ENCODE results near the gene CUTA.

CUTA gene, protein sequence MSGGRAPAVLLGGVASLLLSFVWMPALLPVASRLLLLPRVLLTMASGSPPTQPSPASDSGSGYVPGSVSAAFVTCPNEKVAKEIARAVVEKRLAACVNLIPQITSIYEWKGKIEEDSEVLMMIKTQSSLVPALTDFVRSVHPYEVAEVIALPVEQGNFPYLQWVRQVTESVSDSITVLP

GRCh38 chr6:33417903-33418689 is at the start of gene CUTA:
Gene CUTA (minus strand): TSS chr6:33418107. CDS start chr6:33418000, 107 bp downstream.
- FAIRE-seq (peak; percentile 99), DNase-seq (ENCODE audit: insufficient read length, low spot score) (peak; percentile 97)

- DNase-seq (ENCODE audit: insufficient read length, low spot score) (no peak), FAIRE-seq (no peak)
Measured at GRCh38 chr6:33467091-33467490, 49.2 kb upstream of the CUTA start.

GRCh38 chr6:33466075-33466735 is 48.3 kb upstream of the CUTA start:
- FAIRE-seq = no peak
- no peak for DNase-seq (ENCODE audit: insufficient read length, low spot score)

DNA sequence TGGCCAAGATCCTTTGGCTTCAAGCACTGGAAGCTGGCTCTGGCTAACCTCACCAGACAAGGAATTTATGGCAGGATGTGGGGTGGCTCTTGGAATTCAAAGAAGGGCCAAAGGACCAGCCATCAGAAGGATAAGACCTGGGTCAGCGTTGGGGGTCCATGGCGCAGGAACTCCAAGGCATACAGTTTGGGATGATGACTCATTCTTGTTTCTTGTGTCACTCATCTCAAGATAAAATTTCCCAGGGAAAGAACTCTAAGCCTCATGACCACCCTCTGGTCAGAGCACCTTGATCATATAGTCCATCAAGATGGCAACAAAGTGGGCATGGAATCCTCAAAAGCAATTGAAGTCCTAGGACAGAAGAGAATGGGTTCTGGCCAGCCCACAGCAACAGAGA is 41.3 kb upstream of the CUTA start:
- FAIRE-seq = no peak
- DNase-seq (ENCODE audit: insufficient read length, low spot score) = no peak

GRCh38 chr6:33458676-33459075 is 40.8 kb upstream of the CUTA start:
- FAIRE-seq (no peak), DNase-seq (ENCODE audit: insufficient read length, low spot score) (no peak)

- FAIRE-seq = no peak
- DNase-seq (ENCODE audit: insufficient read length, low spot score) = no peak
Measured at GRCh38 chr6:33456156-33456555, 38.2 kb upstream of the CUTA start.

GRCh38 chr6:33455051-33455450 is 37.1 kb upstream of the CUTA start:
- FAIRE-seq = no peak
- no peak for DNase-seq (ENCODE audit: insufficient read length, low spot score)

- FAIRE-seq (peak; percentile 100), DNase-seq (ENCODE audit: insufficient read length, low spot score) (peak; percentile 99)
Measured at GRCh38 chr6:33454009-33454946, 36.4 kb upstream of the CUTA start, which contains the start of gene ZBTB9. Gene ZBTB9 (plus strand): TSS chr6:33454576. CDS start chr6:33455101, 525 bp downstream.

DNA sequence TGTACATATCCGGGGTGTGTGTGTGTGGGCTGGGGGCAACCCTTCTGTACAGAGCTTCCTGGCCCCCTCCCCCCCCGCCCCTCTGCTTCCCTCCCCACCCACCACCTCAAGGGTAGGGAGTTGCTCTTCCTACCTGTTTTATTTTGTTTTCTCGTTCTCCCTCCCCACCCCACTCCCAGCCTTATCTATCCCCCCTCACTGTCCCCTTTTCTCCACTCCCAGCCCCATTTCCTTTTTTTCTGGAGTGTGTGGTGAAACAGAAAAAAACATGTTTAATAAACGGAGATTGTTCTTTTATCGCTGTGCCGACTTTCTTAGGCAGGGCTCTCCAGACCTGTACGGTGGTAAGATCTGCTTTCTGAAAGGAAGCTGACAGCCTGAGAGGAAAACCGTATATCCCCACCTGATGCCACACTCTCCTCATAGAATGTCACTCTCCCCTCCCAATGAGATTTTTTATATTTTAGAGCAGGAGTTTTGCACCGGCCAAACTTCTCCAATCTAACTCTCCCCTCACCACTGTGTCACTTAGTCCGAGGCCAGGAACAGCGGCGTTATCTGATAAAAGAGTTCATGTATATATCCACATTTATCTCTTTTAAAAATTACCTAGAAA is 35.6 kb upstream of the CUTA start:
- DNase-seq (ENCODE audit: insufficient read length, low spot score) (no peak), FAIRE-seq (no peak)

GRCh38 chr6:33452496-33452895 is 34.6 kb upstream of the CUTA start:
- no peak for FAIRE-seq
- no peak for DNase-seq (ENCODE audit: insufficient read length, low spot score)

DNA sequence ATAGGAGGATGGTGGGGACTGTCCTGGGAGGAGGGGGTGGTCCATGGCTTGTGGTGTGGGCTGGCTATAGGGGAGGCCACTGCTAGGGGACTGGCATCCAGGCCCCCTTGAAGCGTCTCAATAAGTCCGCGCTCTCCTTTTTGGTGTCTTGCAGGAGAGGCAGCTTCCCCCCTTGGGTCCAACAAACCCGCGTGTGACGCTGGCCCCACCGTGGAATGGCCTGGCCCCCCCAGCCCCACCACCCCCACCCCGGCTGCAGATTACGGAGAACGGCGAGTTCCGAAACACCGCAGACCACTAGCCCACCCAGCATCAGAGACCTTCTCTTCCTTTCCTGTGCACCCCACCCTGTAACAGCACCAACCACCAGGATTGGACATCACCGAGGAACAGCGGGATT is 33.7 kb upstream of the CUTA start:
- DNase-seq (ENCODE audit: insufficient read length, low spot score) (no peak), FAIRE-seq (no peak)

DNA sequence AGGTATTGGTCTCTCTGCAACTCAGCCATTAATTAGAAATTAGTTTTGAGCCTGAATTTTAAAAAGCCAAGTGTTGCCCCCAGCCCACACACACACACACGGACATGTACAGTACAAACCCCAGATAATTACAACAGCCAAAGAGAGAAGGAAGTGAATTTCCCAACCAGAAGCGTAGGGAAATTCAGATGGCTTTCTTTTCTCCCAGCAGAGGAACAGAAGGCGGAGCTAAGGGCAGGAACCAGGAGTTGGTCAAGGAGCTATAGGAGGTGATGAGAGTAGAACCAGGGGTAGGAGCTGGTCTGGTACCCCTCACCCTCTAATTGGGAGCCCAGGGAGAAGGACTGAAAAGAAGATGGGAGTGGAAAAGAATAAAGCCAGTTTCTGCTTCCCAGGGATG is 32.5 kb upstream of the CUTA start:
- no peak for DNase-seq (ENCODE audit: insufficient read length, low spot score)
- no peak for FAIRE-seq

DNA sequence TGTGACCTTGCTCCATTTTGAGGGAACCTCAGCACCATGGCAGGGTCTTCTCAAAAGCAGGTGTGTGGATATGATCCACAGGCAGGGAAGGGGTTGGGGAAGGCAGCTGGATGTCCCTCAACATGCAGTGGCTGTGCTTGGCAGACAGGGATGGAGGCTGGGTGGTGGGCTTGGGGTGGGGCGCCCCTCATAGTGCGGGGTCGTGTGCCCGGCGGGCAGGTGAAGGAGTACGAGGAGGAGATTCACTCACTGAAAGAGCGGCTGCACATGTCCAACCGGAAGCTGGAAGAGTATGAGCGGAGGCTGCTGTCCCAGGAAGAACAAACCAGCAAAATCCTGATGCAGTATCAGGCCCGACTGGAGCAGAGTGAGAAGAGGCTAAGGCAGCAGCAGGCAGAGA is 28.4 kb upstream of the CUTA start:
- FAIRE-seq (no peak), DNase-seq (ENCODE audit: insufficient read length, low spot score) (no peak)

DNA sequence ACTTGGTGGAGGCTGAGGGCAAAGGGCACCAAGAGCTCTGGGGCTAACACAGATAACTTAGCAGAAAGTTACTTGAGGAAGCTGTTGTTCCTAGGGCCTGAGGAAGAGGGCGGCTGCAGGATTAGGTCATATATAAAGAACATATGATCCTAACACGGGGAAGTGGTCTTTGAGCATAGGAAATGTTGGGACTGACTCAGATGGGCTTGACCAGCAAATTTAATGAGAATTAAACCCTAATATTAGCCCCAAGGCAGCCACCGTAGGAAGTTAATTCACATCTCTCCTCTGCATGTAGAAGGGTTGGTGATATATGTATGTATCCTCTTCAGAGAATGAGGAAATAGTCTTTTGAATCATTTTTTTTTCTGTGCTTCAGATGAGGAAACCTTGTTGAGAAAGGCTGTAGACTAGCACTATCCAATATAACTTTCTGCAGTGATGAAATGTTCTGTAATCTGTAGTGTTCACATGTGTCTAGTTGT is 27.3 kb upstream of the CUTA start:
- FAIRE-seq = no peak
- no peak for DNase-seq (ENCODE audit: insufficient read length, low spot score)

DNA sequence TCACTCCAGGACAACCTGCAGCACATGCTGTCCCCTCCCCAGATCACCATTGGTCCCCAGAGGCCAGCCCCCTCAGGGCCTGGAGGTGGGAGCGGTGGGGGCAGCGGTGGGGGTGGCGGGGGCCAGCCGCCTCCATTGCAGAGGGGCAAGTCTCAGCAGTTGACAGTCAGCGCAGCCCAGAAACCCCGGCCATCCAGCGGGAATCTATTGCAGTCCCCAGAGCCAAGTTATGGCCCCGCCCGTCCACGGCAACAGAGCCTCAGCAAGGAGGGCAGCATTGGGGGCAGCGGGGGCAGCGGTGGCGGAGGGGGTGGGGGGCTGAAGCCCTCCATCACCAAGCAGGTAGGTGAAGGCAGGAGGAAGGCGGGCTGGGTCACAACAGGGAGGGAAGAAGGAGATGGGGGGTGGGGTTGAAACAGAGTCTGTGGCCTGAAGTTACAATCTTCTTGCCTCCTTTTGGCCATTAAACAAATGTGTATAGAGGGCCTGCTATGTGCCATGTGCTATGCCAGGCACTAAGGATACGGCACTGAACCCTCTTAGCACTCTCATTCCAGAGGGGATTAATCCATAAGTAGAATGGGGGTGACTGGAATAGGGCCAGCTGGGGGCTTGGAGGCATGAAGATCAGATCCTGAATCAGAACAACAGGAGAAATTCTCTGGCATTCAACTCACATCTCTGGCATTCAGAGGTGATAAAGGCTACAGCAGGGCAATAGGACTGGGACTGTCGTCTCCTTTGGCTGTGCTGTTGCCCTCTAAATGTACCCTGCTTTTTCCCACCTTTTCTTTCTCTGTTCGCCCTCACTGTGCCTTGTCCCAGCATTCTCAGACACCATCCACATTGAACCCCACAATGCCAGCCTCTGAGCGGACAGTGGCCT is 26.0 kb upstream of the CUTA start:
- FAIRE-seq (no peak), DNase-seq (ENCODE audit: insufficient read length, low spot score) (no peak)

- no peak for FAIRE-seq
- DNase-seq (ENCODE audit: insufficient read length, low spot score) = no peak
Measured at GRCh38 chr6:33443025-33443424, 25.1 kb upstream of the CUTA start.

GRCh38 chr6:33442283-33442682 is 24.4 kb upstream of the CUTA start:
- no peak for DNase-seq (ENCODE audit: insufficient read length, low spot score)
- FAIRE-seq = peak; percentile 16

- DNase-seq (ENCODE audit: insufficient read length, low spot score) (no peak), FAIRE-seq (no peak)
Measured at GRCh38 chr6:33441457-33441856, 23.6 kb upstream of the CUTA start.

DNA sequence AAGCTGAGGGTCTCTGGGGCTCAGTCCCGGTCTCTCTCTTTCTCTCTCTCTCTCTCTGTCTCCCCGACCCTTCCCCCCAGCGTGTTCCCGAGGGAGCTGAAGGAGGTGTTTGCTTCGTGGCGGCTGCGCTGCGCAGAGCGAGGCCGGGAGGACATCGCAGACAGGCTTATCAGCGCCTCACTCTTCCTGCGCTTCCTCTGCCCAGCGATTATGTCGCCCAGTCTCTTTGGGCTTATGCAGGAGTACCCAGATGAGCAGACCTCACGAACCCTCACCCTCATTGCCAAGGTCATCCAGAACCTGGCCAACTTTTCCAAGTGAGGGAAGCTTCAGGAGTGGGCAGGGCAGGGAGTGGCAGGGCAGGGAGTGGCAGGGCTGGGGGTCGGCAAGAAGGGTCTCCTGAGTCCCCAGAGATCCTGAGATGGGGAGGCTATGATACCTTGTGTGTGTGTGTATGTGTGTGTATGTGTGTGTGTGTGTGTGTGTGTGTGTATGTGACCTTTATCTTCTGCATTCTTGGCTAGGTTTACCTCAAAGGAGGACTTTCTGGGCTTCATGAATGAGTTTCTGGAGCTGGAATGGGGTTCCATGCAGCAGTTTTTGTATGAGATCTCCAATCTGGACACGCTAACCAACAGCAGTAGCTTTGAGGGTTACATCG is 22.9 kb upstream of the CUTA start:
- FAIRE-seq (no peak), DNase-seq (ENCODE audit: insufficient read length, low spot score) (no peak)
